A673 (cell line): Measurements from ENCODE around the gene TMX3. TPM values are rescaled to one million over a fixed set of nuclear protein-coding genes. Genes with fewer than 3 reads are reported as not detected.

Experiments
- Bru-seq: library from RNA; stranded (reverse); fragments of 400-500 nt; gene quantifications from one replicate; lab custom pipeline; 2021; lab: Mats Ljungman, UMichigan
- BruChase-seq, 2 experiments: library from RNA; stranded (reverse); fragments of 400-500 nt; gene quantifications; one replicate each; lab custom pipeline; 2021; lab: Mats Ljungman, UMichigan
- BruUV-seq: library from RNA; stranded (reverse); fragments of 400-500 nt; replicated peaks from 2 replicates; lab custom pipeline; 2021; lab: Mats Ljungman, UMichigan
- CTCF ChIA-PET: fragments of 300-600 bp; sonication (Branson Sonifier 250); formaldehyde crosslinking; loops from one replicate; lab custom pipeline; 2022; ENCODE audit warnings: antibody characterized with exemption; lab: Charles Lee
- POLR2A ChIA-PET: fragments of 300-600 bp; sonication (Branson Sonifier 250); formaldehyde crosslinking; loops from one replicate; lab custom pipeline; 2022; ENCODE audit warnings: antibody characterized with exemption; ENCODE audit not compliant: low non-redundant PET; lab: Charles Lee
- DNase-seq: peaks from one replicate; pipeline ENCODE4 v3.0.0-alpha.2; 2015; ENCODE audit warnings: low spot score
- H3K27ac ChIP-seq: fragments of 200-600 bp; sonication (generic); 2 replicates; pipeline ENCODE4 v1.5.1; 2016; ENCODE audit warnings: mixed run types, low read depth, mild to moderate bottlenecking, mixed read lengths, antibody characterized with exemption, low read length; ENCODE audit not compliant: poor library complexity, severe bottlenecking
- H3K27me3 ChIP-seq: fragments of 200-600 bp; sonication (generic); replicated peaks from 2 replicates; pipeline ENCODE4 v1.6.1; 2017; ENCODE audit warnings: mixed run types, low read depth, mild to moderate bottlenecking, mixed read lengths, antibody characterized with exemption, low read length; ENCODE audit not compliant: insufficient read depth, poor library complexity
- H3K36me3 ChIP-seq: fragments of 200-600 bp; sonication (generic); 2 replicates; pipeline ENCODE4 v1.6.1; 2016; ENCODE audit warnings: mixed run types, mild to moderate bottlenecking, mixed read lengths, antibody characterized with exemption, low read length; ENCODE audit not compliant: insufficient read depth, poor library complexity, severe bottlenecking
- H3K4me1 ChIP-seq: fragments of 200-600 bp; sonication (generic); 2 replicates; pipeline ENCODE4 v1.6.1; 2017; ENCODE audit warnings: mixed run types, mild to moderate bottlenecking, mixed read lengths, antibody characterized with exemption, low read length; ENCODE audit not compliant: insufficient read depth, poor library complexity, severe bottlenecking
- H3K4me3 ChIP-seq: fragments of 200-600 bp; sonication (generic); 2 replicates; pipeline ENCODE4 v1.5.1; 2016; ENCODE audit warnings: low read depth, mixed run types, mild to moderate bottlenecking, mixed read lengths, low read length; ENCODE audit not compliant: poor library complexity, severe bottlenecking
- H3K9me3 ChIP-seq: fragments of 200-600 bp; sonication (generic); 2 replicates; pipeline ENCODE4 v1.6.1; 2016; ENCODE audit warnings: mixed run types, low read depth, mild to moderate bottlenecking, mixed read lengths, antibody characterized with exemption, low read length; ENCODE audit not compliant: poor library complexity, severe bottlenecking
- CTCF ChIP-seq: fragments of 300-800, 200-600 bp; sonication (generic); conservative IDR thresholded peaks from 2 replicates; pipeline ENCODE4 v1.5.1; 2017; ENCODE audit warnings: low read depth, mild to moderate bottlenecking, antibody characterized with exemption, low read length, moderate library complexity, mixed read lengths
- EZH2 ChIP-seq: fragments of 200-600 bp; sonication (generic); IDR thresholded peaks from 2 replicates; pipeline ENCODE4 v1.6.1; 2017; ENCODE audit warnings: borderline replicate concordance, low read depth, mild to moderate bottlenecking, mixed read lengths, antibody characterized with exemption, low read length; ENCODE audit not compliant: poor library complexity, severe bottlenecking
- intact Hi-C: fragments of 100-400 bp; cut with micrococcal nuclease; formaldehyde crosslinking; loops from one replicate; pipeline ENCODE4 v1.10.0; 2022; ENCODE audit not compliant: unreplicated experiment
- long read RNA-seq: library from polyadenylated mRNA; stranded (forward); transcript quantifications from one replicate; pipeline ENCODE4 v2.0.0, GENCODE V29; 2022
- total RNA-seq: library from RNA; stranded (reverse); gene quantifications from 2 replicates; pipeline ENCODE4 v1.2.3, GENCODE V29; 2021

Gene TMX3
- total RNA-seq: 56.0 and 58.7 TPM in 2 replicates
- percentile 93 among the genes with signal in this experiment for Bru-seq, nascent RNA
- percentile 94 among the genes with signal in this experiment for BruChase-seq, experiment 1, labeled RNA remaining after a 2-hour chase
- percentile 91 among the genes with signal in this experiment for BruChase-seq, experiment 2, labeled RNA remaining after a 6-hour chase
- long read RNA-seq, full-length matches to known transcripts: 62 of 91 reads
- long read RNA-seq, partial matches to known transcripts: 6 of 91 reads
- long read RNA-seq, other reads (novel, unspliced or antisense): 23 of 91 reads

- no peak for TF ChIP-seq EZH2
- no peak for TF ChIP-seq CTCF
- Histone ChIP-seq H3K27ac (peak within 1 kb of the TSS; percentile 89), H3K27me3 (no peaks in the 10 kb centered on the region), H3K36me3 (peaks cover 32% of the 10 kb centered on the region), H3K4me1 (peaks cover 3% of the 10 kb centered on the region), H3K4me3 (peak within 1 kb of the TSS; percentile 81), H3K9me3 (no peaks in the 10 kb centered on the region)
- ChIA-PET POLR2A (no interaction called here), CTCF (interaction anchor here (0.6 kb wide), 1 partner anchor 48 kb away, joined by 3 read pairs; no protein-coding TSS in a partner anchor)
- DNase-seq: peak; percentile 98
- no TSS peak for BruUV-seq
- intact Hi-C loops: no loop called here
Observed at GRCh38 chr18:68714712-68715496, at the start of gene TMX3. TSS of gene TMX3 (minus strand) at chr18:68715108. CDS start at chr18:68714981, 127 bp downstream.

GRCh38 chr18:68764016-68764415 is 49.1 kb upstream of the TMX3 start:
- TF ChIP-seq EZH2 (no peak), CTCF (no peak)
- no TSS peak for BruUV-seq
- peaks cover 4% of the 10 kb centered on the region for H3K4me1 ChIP-seq
- CTCF ChIA-PET: no interaction called here
- H3K36me3 ChIP-seq: no peaks in the 10 kb centered on the region
- no peak overlapping the region for H3K27ac ChIP-seq
- no peaks in the 10 kb centered on the region for H3K27me3 ChIP-seq
- POLR2A ChIA-PET: no interaction called here
- intact Hi-C loops: no loop called here
- peaks cover 11% of the 10 kb centered on the region for H3K9me3 ChIP-seq
- H3K4me3 ChIP-seq: no peak overlapping the region
- peak; percentile 62 for DNase-seq

GRCh38 chr18:68763083-68763482 is 48.2 kb upstream of the TMX3 start:
- no TSS peak for BruUV-seq
- intact Hi-C loops: no loop called here
- POLR2A ChIA-PET: no interaction called here
- no peaks in the 10 kb centered on the region for H3K36me3 ChIP-seq
- no peak overlapping the region for H3K4me3 ChIP-seq
- no peak for TF ChIP-seq CTCF
- TF ChIP-seq EZH2: no peak
- peaks cover 4% of the 10 kb centered on the region for H3K4me1 ChIP-seq
- peak; percentile 54 for DNase-seq
- no peak overlapping the region for H3K27ac ChIP-seq
- CTCF ChIA-PET: no interaction called here
- no peaks in the 10 kb centered on the region for H3K27me3 ChIP-seq
- H3K9me3 ChIP-seq: peaks cover 18% of the 10 kb centered on the region
